Common myeloid progenitor, CD34-positive (primary cell): Measurements from ENCODE around the gene GSN.

ENCODE experiments used
- CTCF ChIA-PET: fragments of 350-600 bp; sonication (Branson Sonifier 250); formaldehyde crosslinking; loops from one replicate; lab custom pipeline; 2021; ENCODE audit warnings: antibody characterized with exemption; lab: Charles Lee
- POLR2A ChIA-PET: fragments of 350-600 bp; sonication (Branson Sonifier 250); formaldehyde crosslinking; loops from one replicate; lab custom pipeline; 2021; ENCODE audit warnings: antibody characterized with exemption; lab: Charles Lee
- DNase-seq, 3 donors: peaks; one replicate each; pipeline versions ENCODE4 v3.0.0 to v3.0.0-alpha.2; 2013
- H3K27ac ChIP-seq, 2 experiments: 1 replicate in 1 of 2; 2 replicates in 1 of 2; pipeline ENCODE4 v1.7.0; 2013; ENCODE audit warnings: inconsistent platforms in 2 of 2, low read length in 2 of 2, mild to moderate bottlenecking in 2 of 2, low read depth in 1 of 2, moderate library complexity in 1 of 2; ENCODE audit not compliant: severe bottlenecking in 2 of 2, insufficient read depth in 1 of 2, poor library complexity in 1 of 2
- H3K27me3 ChIP-seq, 5 experiments: replicated peaks in 2 of 5; 1 replicate in 3 of 5; 2 replicates in 2 of 5; pipeline versions ENCODE4 v1.6.1 to v1.7.0; 2013; ENCODE audit warnings: low read length in 4 of 5, mild to moderate bottlenecking in 2 of 5, moderate library complexity in 2 of 5, inconsistent platforms in 1 of 5; ENCODE audit not compliant: insufficient read depth in 5 of 5, control insufficient read depth in 4 of 5
- H3K36me3 ChIP-seq, 4 experiments: 1 replicate in 2 of 4; 2 replicates in 2 of 4; pipeline versions ENCODE4 v1.6.1 to v1.7.0; 2013; ENCODE audit warnings: low read length in 3 of 4, control low read depth in 1 of 4, mild to moderate bottlenecking in 1 of 4; ENCODE audit not compliant: control insufficient read depth in 4 of 4, insufficient read depth in 4 of 4
- H3K4me1 ChIP-seq, 4 experiments: 1 replicate in 3 of 4; 2 replicates in 1 of 4; pipeline versions ENCODE4 v1.6.1 to v1.7.1; 2013; ENCODE audit warnings: low read length in 3 of 4, mild to moderate bottlenecking in 3 of 4, control low read depth in 1 of 4, inconsistent platforms in 1 of 4, moderate library complexity in 1 of 4; ENCODE audit not compliant: control insufficient read depth in 4 of 4, insufficient read depth in 4 of 4; ENCODE audit errors: control extremely low read depth in 1 of 4
- H3K4me3 ChIP-seq, 7 experiments: 1 replicate in 4 of 7; 2 replicates in 3 of 7; pipeline versions ENCODE4 v1.5.1 to v1.7.0; 2013; ENCODE audit warnings: mild to moderate bottlenecking in 7 of 7, low read length in 6 of 7, moderate library complexity in 6 of 7, inconsistent platforms in 2 of 7, low read depth in 2 of 7, control low read depth in 1 of 7; ENCODE audit not compliant: insufficient read depth in 4 of 7, control insufficient read depth in 1 of 7; ENCODE audit errors: extremely low read depth in 1 of 7
- H3K9me3 ChIP-seq, 5 experiments: 1 replicate in 4 of 5; 2 replicates in 1 of 5; pipeline versions ENCODE4 v1.6.1 to v1.7.1; 2013; ENCODE audit warnings: low read length in 4 of 5, mild to moderate bottlenecking in 2 of 5, inconsistent platforms in 1 of 5, low read depth in 1 of 5, moderate library complexity in 1 of 5; ENCODE audit not compliant: control insufficient read depth in 4 of 5, insufficient read depth in 2 of 5; ENCODE audit errors: control extremely low read depth in 1 of 5
- WGBS: methylation state at CpG from one replicate; pipeline ENCODE4 v1.1.5; 2013; ENCODE audit not compliant: insufficient coverage; 5-methylcytosine and 5-hydroxymethylcytosine counted together

The GSN gene

DNA sequence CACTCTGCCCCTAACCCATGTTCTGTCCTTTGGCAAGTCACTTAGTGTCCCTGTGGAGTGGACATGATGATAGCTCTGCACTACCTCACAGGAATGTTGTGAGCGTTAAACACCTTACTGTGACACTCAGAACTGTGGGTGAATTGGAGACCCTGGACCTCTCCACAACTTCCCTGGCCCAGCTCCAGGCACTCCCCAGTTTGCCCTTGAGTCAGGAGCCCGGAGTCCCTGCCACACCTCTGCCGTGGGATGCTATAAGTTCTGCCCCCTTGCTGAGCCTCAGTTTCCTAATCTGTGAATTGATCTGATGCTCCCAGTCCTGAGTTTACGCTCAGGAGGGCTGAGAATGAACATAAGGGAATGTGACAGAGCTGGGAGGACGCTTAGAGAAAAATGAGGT lies 34.4 kb downstream of the GSN start:
- H3K4me1 ChIP-seq, result peaks cover 4 to 30% (median 30%) of the 10 kb centered on the region in 4 experiments
- peaks cover 0 to 2% (median 0%) of the 10 kb centered on the region in 5 experiments for H3K27me3 ChIP-seq
- H3K4me3 ChIP-seq, result no peak overlapping the region
- WGBS, result 100% methylated on average over 5 of the region's 5 CpGs
- H3K9me3 ChIP-seq, result no peaks in the 10 kb centered on the region
- no peak for DNase-seq
- POLR2A ChIA-PET, result no interaction called here
- H3K36me3 ChIP-seq, result peaks cover 4 to 34% (median 23%) of the 10 kb centered on the region in 4 experiments
- CTCF ChIA-PET, result interaction anchor here (1.0 to 1.7 kb wide), 3 partner anchors 11 to 24 kb away, joined by 3 to 5 read pairs (median 4); no protein-coding TSS in a partner anchor
- no peak overlapping the region for H3K27ac ChIP-seq

DNA sequence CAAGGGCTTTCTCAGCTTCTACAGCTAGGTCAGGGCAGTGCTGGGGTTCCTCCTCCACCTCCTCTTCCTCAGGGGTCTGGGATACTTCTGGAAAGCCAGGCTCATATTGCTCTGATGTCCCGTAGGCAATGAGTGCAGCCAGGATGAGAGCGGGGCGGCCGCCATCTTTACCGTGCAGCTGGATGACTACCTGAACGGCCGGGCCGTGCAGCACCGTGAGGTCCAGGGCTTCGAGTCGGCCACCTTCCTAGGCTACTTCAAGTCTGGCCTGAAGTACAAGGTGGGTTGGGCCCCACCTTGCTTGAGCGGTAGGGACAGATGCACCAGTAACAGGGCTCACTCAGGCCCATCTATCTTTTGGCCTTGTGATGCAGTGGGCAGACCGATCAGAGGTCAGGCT lies 34.8 kb downstream of the GSN start:
- DNase-seq, result no peak
- POLR2A ChIA-PET, result no interaction called here
- peaks cover 4 to 29% (median 28%) of the 10 kb centered on the region in 4 experiments for H3K4me1 ChIP-seq
- peaks cover 4 to 39% (median 25%) of the 10 kb centered on the region in 4 experiments for H3K36me3 ChIP-seq
- WGBS, result 95% methylated on average over 13 of the region's 13 CpGs
- no peak overlapping the region for H3K27ac ChIP-seq
- CTCF ChIA-PET, result interaction anchor here (0.9 to 1.7 kb wide), 5 partner anchors 11 to 24 kb away, joined by 3 to 6 read pairs (median 5); no protein-coding TSS in a partner anchor
- H3K4me3 ChIP-seq, result no peak overlapping the region
- H3K27me3 ChIP-seq, result peaks cover 0 to 2% (median 0%) of the 10 kb centered on the region in 5 experiments
- no peaks in the 10 kb centered on the region for H3K9me3 ChIP-seq

DNA sequence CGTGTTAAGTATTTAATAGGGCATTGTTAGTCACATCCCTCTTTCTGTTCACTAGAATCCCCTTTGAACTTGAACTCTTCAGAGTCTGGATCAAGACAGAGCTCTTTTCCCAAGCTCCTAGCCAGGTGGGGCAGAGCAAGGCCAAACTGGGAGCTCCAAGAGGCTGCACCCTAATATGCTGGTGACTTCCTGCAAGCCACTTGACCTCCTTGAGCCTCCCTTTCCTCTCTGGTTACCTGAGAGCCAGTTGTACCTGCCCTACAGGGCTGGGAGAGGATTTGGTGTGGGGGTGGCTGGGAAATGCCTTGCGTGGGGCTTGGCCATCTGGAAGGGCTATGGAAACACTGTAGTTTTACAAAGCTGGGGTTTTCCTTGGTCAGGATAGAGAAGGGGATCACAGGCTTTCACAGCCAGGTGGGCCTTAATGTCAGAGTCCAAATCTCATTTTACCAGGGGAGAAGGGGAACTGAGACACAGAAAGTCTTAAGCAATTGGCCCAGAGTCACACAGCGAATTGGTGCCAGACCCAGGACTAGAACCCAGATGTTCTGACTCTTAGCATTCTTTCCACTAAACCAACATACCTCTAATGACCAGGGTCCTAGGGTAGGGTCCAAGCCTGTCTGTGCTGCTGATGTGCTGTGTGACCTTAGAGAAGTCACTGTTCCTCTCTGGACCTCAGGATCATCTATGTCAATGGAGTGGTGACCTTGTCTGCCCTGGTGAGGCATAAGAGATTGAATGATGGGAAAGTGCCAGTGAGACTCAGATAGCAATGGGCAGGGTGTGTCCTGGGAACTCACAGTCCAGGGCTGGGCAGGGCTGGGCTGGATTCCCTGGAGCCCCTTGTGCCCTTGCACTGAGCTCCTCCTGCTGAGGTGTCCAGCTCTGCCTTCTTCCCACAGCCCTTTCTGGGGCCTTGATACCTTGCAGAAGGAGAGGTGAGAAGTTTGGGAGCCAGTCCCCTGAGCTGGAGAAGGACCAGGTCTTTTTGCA lies 35.8 kb downstream of the GSN start:
- WGBS, result 100% methylated on average over 1 of the region's 3 CpGs
- H3K27ac ChIP-seq, result no peak overlapping the region
- peaks cover 0 to 2% (median 0%) of the 10 kb centered on the region in 5 experiments for H3K27me3 ChIP-seq
- CTCF ChIA-PET, result interaction anchor here (0.7 to 1.7 kb wide), 7 partner anchors 10 to 51 kb away, joined by 3 to 6 read pairs (median 3); no protein-coding TSS in a partner anchor
- no peak overlapping the region for H3K4me3 ChIP-seq
- peaks cover 3 to 20% (median 18%) of the 10 kb centered on the region in 4 experiments for H3K4me1 ChIP-seq
- POLR2A ChIA-PET, result no interaction called here
- no peaks in the 10 kb centered on the region for H3K9me3 ChIP-seq
- DNase-seq, result no peak
- H3K36me3 ChIP-seq, result peaks cover 4 to 43% (median 29%) of the 10 kb centered on the region in 4 experiments

DNA sequence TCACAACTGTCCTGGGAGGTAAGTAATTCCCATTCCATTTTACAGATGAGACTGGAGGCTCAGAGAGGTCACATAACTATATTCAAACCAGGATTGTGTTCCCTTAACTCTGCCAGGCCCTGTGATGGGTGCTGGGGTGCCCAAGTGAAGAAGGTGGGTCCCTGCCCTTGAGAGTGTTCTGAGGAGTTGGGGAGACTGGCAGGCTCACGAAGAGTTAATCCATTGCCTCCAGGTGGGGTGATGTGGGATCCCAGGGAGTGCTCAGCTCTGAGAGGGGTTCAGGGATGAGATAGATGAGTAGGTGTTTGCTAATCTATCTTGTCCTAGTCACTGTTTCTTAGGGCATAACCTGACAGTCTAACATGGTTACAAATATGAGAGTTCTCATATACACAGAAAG lies 36.7 kb downstream of the GSN start:
- ChIA-PET CTCF (interaction anchor here (0.7 to 1.7 kb wide), 5 partner anchors 11 to 95 kb away, joined by 3 to 6 read pairs (median 3); no protein-coding TSS in a partner anchor), POLR2A (no interaction called here)
- Histone ChIP-seq H3K27ac (no peak overlapping the region), H3K36me3 (peaks cover 4 to 45% (median 32%) of the 10 kb centered on the region in 4 experiments), H3K27me3 (peaks cover 0 to 2% (median 0%) of the 10 kb centered on the region in 5 experiments), H3K4me3 (no peak overlapping the region), H3K9me3 (no peaks in the 10 kb centered on the region), H3K4me1 (peaks cover 0 to 13% (median 11%) of the 10 kb centered on the region in 4 experiments)
- no peak for DNase-seq
- WGBS, result no CpG with 5 or more reads among the region's 1 CpG

DNA sequence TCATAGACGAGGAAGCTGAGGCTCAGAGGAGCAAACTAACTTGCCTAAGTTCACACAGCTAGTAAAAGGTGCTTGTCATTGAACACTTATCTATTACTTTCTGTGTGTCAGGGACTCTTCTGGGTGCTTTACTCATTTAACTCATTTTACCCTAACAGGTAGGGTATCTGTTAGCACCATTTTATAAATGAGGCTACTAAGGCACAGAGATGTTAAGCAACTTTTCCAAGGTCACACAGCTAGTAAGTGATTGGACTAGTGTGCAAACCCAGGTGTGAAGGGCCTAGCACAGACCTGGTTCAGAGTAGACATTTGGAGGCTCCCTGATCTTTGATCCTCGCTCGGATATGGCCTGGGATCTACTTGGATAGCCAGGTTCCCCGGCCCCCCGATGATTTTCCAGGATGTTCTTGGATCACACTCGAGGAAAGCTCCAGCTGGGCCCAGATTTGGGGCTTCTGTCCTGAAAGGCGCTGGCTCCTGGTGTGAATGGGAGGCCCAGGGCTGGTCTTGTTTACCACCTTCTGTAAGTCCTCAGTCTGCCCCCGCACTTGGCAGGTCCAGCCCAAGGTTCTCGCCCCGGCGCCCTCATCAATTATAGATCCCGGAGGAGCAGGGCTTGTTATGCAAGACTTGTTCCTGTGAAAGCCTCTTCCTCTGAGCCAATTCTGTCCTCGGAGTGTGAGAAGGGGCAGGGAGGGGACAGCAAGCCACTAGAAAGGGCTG lies 37.5 kb downstream of the GSN start:
- ChIA-PET CTCF (interaction anchor here (0.7 to 2.1 kb wide), 8 partner anchors 11 to 94 kb away, joined by 3 to 7 read pairs (median 4); no protein-coding TSS in a partner anchor), POLR2A (interaction anchor here (0.6 kb wide), 1 partner anchor 1147 kb away, joined by 5 read pairs; no protein-coding TSS in a partner anchor)
- no peaks in the 10 kb centered on the region for H3K9me3 ChIP-seq
- peaks cover 0 to 7% (median 5%) of the 10 kb centered on the region in 4 experiments for H3K4me1 ChIP-seq
- no peak for DNase-seq
- peaks cover 4 to 46% (median 32%) of the 10 kb centered on the region in 4 experiments for H3K36me3 ChIP-seq
- no peak overlapping the region for H3K27ac ChIP-seq
- H3K27me3 ChIP-seq, result peaks cover 0 to 2% (median 0%) of the 10 kb centered on the region in 5 experiments
- no peak overlapping the region for H3K4me3 ChIP-seq
- 98% methylated on average over 9 of the region's 13 CpGs for WGBS

DNA sequence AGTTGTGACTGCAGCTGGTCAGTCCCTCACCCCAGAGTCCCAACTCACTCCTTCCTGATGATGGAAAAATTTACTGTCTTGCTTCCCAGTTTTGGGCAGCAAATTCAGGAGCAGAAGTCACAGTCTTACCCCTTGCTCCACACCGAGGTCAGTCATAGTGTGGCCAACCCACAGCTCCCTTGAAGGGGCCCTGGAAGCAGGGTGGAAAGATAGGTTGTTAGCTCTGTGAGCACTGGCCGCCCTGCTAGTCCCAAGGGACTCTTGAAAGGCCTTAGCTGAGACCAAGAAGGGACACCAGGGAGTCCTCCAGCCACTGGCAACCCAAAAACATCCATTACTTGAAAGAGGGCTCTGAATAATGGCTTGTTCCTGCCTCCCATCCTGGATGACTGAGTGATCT lies 40.0 kb downstream of the GSN start:
- ChIA-PET CTCF (interaction anchor here (1.1 to 2.6 kb wide), 4 partner anchors 10 to 90 kb away, joined by 3 to 11 read pairs (median 4); no protein-coding TSS in a partner anchor), POLR2A (no interaction called here)
- no peak overlapping the region for H3K4me3 ChIP-seq
- H3K36me3 ChIP-seq, result peaks cover 12 to 59% (median 46%) of the 10 kb centered on the region in 4 experiments
- WGBS, result 94% methylated on average over 2 of the region's 2 CpGs
- H3K27me3 ChIP-seq, result no peaks in the 10 kb centered on the region
- no peak overlapping the region for H3K27ac ChIP-seq
- H3K4me1 ChIP-seq, result no peaks in the 10 kb centered on the region
- no peaks in the 10 kb centered on the region for H3K9me3 ChIP-seq
- DNase-seq, result no peak
